Left ventricle myocardium inferior (tissue), 1 donor: ENCODE measurements around the gene SUDS3. TPM values are rescaled to one million over a fixed set of nuclear protein-coding genes. Genes with fewer than 3 reads are reported as not detected.

Experiments used
- DNase-seq: peaks from one replicate; pipeline ENCODE4 v3.0.0-alpha.2; 2020
- H3K27ac ChIP-seq: fragments of 200-600 bp; replicated peaks from 2 replicates; pipeline ENCODE4 v1.8.0; 2021
- H3K27me3 ChIP-seq: fragments of 200-600 bp; 2 replicates; pipeline ENCODE4 v1.8.0; 2021; ENCODE audit warnings: low read depth
- H3K36me3 ChIP-seq: fragments of 200-600 bp; 2 replicates; pipeline ENCODE4 v1.8.0; 2021
- H3K4me1 ChIP-seq: fragments of 200-600 bp; 2 replicates; pipeline ENCODE4 v1.8.0; 2021
- H3K4me3 ChIP-seq: fragments of 200-600 bp; 2 replicates; pipeline ENCODE4 v1.8.0; 2021; ENCODE audit warnings: mild to moderate bottlenecking, moderate library complexity
- H3K9me3 ChIP-seq: fragments of 200-600 bp; replicated peaks from 2 replicates; pipeline ENCODE4 v1.8.0; 2021
- intact Hi-C: fragments of 100-400 bp; cut with micrococcal nuclease; formaldehyde crosslinking; loops from one replicate; pipeline ENCODE4 v1.11.0; 2022
- total RNA-seq: library from RNA; stranded (reverse); fragmentation: NEBNext Ultra II Directional; extraction: Animal tissue kit (Norgen Biotek cat#: 25700); gene quantifications from one replicate; pipeline ENCODE4 v1.2.1, GENCODE V29; 2021
- TF ChIP-seq, protein P1 (sequence below): fragments of 200-600 bp; IDR thresholded peaks from 2 replicates; pipeline ENCODE4 v1.8.0; 2021; ENCODE audit warnings: antibody characterized with exemption, mild to moderate bottlenecking, borderline replicate concordance
- donor health status: DM: no; HTN: yes; CAD: no; lungs with severe emphysema.

SUDS3 gene
- total RNA-seq, 1 donor from 2014 or later, result 20.4 TPM

GRCh38 chr12:118359541-118359915 lies 16.8 kb upstream of the SUDS3 start:
- Histone ChIP-seq H3K4me1 (peaks cover 35% of the 10 kb centered on the region), H3K4me3 (no peak overlapping the region), H3K36me3 (no peaks in the 10 kb centered on the region), H3K27me3 (no peaks in the 10 kb centered on the region), H3K9me3 (no peaks in the 10 kb centered on the region), H3K27ac (no peak overlapping the region)
- TF ChIP-seq, protein P1, sequence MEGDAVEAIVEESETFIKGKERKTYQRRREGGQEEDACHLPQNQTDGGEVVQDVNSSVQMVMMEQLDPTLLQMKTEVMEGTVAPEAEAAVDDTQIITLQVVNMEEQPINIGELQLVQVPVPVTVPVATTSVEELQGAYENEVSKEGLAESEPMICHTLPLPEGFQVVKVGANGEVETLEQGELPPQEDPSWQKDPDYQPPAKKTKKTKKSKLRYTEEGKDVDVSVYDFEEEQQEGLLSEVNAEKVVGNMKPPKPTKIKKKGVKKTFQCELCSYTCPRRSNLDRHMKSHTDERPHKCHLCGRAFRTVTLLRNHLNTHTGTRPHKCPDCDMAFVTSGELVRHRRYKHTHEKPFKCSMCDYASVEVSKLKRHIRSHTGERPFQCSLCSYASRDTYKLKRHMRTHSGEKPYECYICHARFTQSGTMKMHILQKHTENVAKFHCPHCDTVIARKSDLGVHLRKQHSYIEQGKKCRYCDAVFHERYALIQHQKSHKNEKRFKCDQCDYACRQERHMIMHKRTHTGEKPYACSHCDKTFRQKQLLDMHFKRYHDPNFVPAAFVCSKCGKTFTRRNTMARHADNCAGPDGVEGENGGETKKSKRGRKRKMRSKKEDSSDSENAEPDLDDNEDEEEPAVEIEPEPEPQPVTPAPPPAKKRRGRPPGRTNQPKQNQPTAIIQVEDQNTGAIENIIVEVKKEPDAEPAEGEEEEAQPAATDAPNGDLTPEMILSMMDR, result no peak
- intact Hi-C loops, result no loop called here
- no peak for DNase-seq

DNA sequence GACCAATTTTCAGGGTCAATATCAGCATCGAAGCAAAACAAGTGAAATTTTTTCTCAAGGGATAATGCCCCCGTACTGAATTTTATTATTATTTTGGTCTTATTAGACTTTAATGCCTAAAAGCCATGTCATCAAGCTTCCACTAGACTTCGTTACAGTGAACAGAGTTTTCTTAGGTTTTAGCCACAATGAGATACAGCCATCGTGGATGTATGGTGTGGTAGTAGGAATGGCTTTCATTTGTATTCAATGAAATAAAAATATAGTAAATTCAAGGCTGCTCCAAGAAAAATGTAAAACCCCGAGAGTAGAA lies 15.3 kb upstream of the SUDS3 start:
- Histone ChIP-seq H3K9me3 (no peaks in the 10 kb centered on the region), H3K27me3 (no peaks in the 10 kb centered on the region), H3K27ac (no peak overlapping the region), H3K4me1 (peaks cover 39% of the 10 kb centered on the region), H3K36me3 (no peaks in the 10 kb centered on the region), H3K4me3 (no peak overlapping the region)
- TF ChIP-seq, protein P1, result no peak
- no peak for DNase-seq
- intact Hi-C loops, result no loop called here

DNA sequence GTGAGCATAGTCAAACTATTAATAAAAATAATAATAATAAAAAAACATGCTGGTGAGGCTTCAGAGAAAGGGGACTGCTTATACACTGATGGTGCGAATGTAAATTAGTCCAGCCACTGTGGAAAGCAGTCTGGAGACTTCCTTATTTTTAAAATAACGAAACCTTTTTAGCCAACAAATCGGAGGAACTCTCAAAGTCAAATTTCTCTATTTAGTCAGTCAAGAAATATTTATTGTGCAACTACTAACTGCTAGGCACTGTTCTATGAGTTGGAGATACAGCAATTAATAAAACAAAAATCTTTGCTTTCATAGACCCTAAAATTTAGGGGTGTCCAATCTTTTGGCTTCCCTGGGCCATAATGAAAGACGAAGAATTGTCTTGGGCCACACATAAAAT lies 14.5 kb upstream of the SUDS3 start:
- TF ChIP-seq, protein P1, result no peak
- Histone ChIP-seq H3K27me3 (no peaks in the 10 kb centered on the region), H3K4me1 (peaks cover 33% of the 10 kb centered on the region), H3K4me3 (no peak overlapping the region), H3K27ac (no peak overlapping the region), H3K36me3 (no peaks in the 10 kb centered on the region), H3K9me3 (no peaks in the 10 kb centered on the region)
- no peak for DNase-seq
- intact Hi-C loops, result no loop called here

DNA sequence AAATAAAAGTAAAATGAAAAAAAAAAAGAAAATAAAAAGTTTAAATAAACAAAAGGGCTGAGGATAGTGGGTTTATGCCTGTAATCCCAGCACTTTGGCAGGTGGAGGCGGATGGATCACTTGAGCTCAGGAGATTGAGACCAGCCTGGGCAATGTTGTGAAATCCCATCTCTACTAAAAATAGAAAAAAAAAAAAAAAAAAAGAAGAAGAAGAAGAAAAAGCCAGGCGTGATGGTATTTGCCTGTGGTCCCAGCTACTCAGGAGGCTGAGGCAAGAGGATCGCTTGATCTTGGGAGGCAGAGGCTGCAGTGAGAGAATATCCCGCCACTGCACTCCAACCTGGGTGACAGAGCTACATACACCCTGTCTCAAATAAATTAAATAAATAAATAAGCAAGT lies 7.5 kb upstream of the SUDS3 start:
- Histone ChIP-seq H3K27me3 (no peaks in the 10 kb centered on the region), H3K4me1 (peaks cover 42% of the 10 kb centered on the region), H3K27ac (no peak overlapping the region), H3K9me3 (no peaks in the 10 kb centered on the region), H3K4me3 (no peak overlapping the region), H3K36me3 (no peaks in the 10 kb centered on the region)
- TF ChIP-seq, protein P1, result no peak
- no peak for DNase-seq
- intact Hi-C loops, result no loop called here

GRCh38 chr12:118370601-118371000 lies 5.8 kb upstream of the SUDS3 start:
- H3K36me3 ChIP-seq, result no peaks in the 10 kb centered on the region
- peaks cover 55% of the 10 kb centered on the region for H3K4me1 ChIP-seq
- TF ChIP-seq, protein P1, result no peak
- H3K4me3 ChIP-seq, result peak overlapping the region; percentile 98
- no peak for DNase-seq
- H3K9me3 ChIP-seq, result no peaks in the 10 kb centered on the region
- H3K27ac ChIP-seq, result peak overlapping the region; percentile 95
- intact Hi-C loops, result loop anchor here (5.0 kb wide), 1 partner anchor 183 kb away; no protein-coding TSS in a partner anchor
- no peaks in the 10 kb centered on the region for H3K27me3 ChIP-seq
